ENCODE measurements around the gene CSRP1.

The CSRP1 gene

GRCh38 chr1:201533836-201534235 lies 26.9 kb upstream of the CSRP1 start:
- no peak for DNase-seq (ENCODE audit: low spot score)
- POLR2A ChIA-PET (ENCODE audit: low non-redundant PET) = no interaction called here
- CTCF ChIA-PET = interaction anchor here (1.1 to 1.5 kb wide), 3 partner anchors 25 to 258 kb away, joined by 3 to 4 read pairs (median 3); no protein-coding TSS in a partner anchor
- H3K27ac ChIP-seq = no peak overlapping the region
- TF ChIP-seq CTCF (conservative IDR thresholded peaks at IDR 0.05; ENCODE audit: low read depth) = no peak

- ChIA-PET CTCF (interaction anchor here (0.6 to 3.9 kb wide), 10 partner anchors 10 to 403 kb away, joined by 3 to 24 read pairs (median 7); no protein-coding TSS in a partner anchor), POLR2A (ENCODE audit: low non-redundant PET) (no interaction called here)
Measured at GRCh38 chr1:201531551-201532425, 24.9 kb upstream of the CSRP1 start.

GRCh38 chr1:201530741-201531531 lies 24.0 kb upstream of the CSRP1 start:
- ChIA-PET CTCF (interaction anchor here (0.5 to 3.9 kb wide), 29 partner anchors 9 to 419 kb away, joined by 3 to 24 read pairs (median 4); no protein-coding TSS in a partner anchor), POLR2A (ENCODE audit: low non-redundant PET) (no interaction called here)
- H3K27ac ChIP-seq = no peak overlapping the region
- peak; percentile 78 for DNase-seq (ENCODE audit: low spot score)
- peak; percentile 84 for TF ChIP-seq CTCF (conservative IDR thresholded peaks at IDR 0.05; ENCODE audit: low read depth)

More at GRCh38 chr1:201531551-201532425, 24.9 kb upstream of the CSRP1 start:
- no peak for TF ChIP-seq CTCF (conservative IDR thresholded peaks at IDR 0.05; ENCODE audit: low read depth)
- no peak overlapping the region for H3K27ac ChIP-seq
- DNase-seq (ENCODE audit: low spot score) = no peak

- no peak for DNase-seq (ENCODE audit: low spot score)
- CTCF ChIA-PET = interaction anchor here (0.5 to 1.1 kb wide), 8 partner anchors 25 to 757 kb away, joined by 3 to 4 read pairs (median 3); no protein-coding TSS in a partner anchor
- no peak for TF ChIP-seq CTCF (conservative IDR thresholded peaks at IDR 0.05; ENCODE audit: low read depth)
- no peak overlapping the region for H3K27ac ChIP-seq
- POLR2A ChIA-PET (ENCODE audit: low non-redundant PET) = no interaction called here
Measured at GRCh38 chr1:201528631-201529252, 21.8 kb upstream of the CSRP1 start.

DNA sequence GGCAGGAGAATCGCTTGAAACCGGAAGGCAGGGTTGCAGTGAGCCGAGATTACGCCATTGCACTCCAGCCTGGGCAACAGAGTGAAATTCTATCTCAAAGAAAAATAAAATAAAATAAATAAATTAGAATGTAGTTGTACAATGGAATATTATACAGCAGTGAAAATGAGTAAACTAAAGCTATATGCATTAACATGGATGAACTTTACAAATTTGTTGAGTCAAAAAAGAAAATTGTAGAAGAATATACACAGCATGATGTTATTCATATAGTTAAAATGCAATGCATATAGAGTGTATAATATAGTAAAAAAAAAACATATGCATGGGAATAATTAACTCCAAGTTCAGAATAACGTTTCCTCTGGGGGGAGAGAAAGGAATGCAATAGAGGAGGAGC lies 21.0 kb upstream of the CSRP1 start:
- ChIA-PET CTCF (interaction anchor here (0.6 to 2.5 kb wide), 5 partner anchors 24 to 758 kb away, joined by 3 to 6 read pairs (median 3); no protein-coding TSS in a partner anchor), POLR2A (ENCODE audit: low non-redundant PET) (no interaction called here)
- no peak overlapping the region for H3K27ac ChIP-seq
- no peak for DNase-seq (ENCODE audit: low spot score)
- TF ChIP-seq CTCF (conservative IDR thresholded peaks at IDR 0.05; ENCODE audit: low read depth) = no peak
